ENCODE measurements around the gene TCL1B.

DNA sequence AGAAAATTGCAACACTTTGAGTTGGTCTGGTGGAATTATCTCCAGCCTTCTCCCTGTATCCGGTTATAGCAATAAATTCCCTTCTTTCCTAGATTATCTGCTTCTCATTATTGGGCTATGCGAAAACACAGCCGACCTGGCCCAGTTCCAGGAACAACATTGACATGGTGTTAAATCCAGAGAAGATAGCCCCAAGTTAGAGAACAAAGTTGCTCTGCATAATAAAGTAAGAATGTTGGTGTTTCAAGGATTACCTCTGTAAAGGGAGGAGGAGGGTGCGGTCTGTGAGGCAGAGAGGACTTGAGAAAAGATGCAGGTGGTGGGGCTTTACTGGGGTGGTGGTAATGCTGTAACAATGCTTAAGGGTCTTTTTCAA is 15.6 kb downstream of the TCL1B start:
- TF ChIP-seq POLR2AphosphoS5 (IDR thresholded peaks at IDR 0.05) (no peak), POLR2A (IDR thresholded peaks at IDR 0.05) (no peak)
- TF ChIP-seq, protein P1, sequence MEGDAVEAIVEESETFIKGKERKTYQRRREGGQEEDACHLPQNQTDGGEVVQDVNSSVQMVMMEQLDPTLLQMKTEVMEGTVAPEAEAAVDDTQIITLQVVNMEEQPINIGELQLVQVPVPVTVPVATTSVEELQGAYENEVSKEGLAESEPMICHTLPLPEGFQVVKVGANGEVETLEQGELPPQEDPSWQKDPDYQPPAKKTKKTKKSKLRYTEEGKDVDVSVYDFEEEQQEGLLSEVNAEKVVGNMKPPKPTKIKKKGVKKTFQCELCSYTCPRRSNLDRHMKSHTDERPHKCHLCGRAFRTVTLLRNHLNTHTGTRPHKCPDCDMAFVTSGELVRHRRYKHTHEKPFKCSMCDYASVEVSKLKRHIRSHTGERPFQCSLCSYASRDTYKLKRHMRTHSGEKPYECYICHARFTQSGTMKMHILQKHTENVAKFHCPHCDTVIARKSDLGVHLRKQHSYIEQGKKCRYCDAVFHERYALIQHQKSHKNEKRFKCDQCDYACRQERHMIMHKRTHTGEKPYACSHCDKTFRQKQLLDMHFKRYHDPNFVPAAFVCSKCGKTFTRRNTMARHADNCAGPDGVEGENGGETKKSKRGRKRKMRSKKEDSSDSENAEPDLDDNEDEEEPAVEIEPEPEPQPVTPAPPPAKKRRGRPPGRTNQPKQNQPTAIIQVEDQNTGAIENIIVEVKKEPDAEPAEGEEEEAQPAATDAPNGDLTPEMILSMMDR (IDR thresholded peaks at IDR 0.05), result no peak
